GM21717 (cell line): ENCODE measurements around the gene CHST6.
"Not testable (repeated sequence)": the region's sequence is repeated elsewhere in the genome, so short reads cannot be mapped to it uniquely, and the experiment has no call there.

Source experiments
- ATAC-seq: cut with Tn5 transposase; IDR thresholded peaks from one replicate; pipeline ENCODE4 v1.9.1; 2021; ENCODE audit warnings: mild to moderate bottlenecking, moderate library complexity; ENCODE audit not compliant: unreplicated experiment

The CHST6 gene

DNA sequence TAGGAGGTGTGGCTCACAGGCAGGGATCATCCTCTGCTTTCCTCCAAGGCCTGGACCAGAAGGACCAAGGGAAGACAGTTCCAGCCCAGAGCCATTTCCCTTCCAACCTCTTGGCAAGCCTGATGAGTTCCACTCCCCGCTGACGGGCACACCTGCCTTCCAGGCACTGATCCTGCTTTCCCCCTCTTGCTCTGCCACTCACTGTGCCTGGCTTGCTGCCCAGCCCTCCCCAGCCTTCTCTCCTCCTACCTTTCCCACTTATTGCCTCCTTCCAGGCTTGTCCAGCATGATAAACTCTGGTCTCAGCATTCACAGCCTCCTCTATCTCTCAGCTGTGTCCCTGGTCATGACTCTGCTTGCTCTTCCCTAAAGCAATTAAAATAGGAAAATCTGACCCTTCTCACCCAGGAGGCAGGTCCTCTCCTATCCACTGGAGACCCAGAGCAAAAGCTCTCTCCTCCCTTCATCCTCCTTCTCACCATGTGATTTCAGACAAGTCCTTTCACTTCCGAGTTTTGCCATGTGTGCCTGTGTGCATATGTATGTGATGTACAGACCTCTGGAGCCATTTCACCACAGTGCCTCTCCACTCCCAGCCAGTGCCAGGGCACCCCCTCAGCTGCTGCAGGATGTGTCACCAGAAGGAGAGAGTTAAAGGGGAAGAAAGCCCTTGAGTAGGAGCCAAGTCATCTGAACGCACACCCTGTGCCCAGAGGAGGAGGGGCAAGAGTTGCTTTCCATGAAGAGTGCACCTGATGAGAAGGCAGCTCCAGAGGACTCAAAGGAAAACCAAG lies 17.4 kb downstream of the CHST6 start:
- ATAC-seq, result no peak

- no peak for ATAC-seq
These were observed 18.4 kb downstream of the CHST6 start for GRCh38 chr16:75476817-75477216.

DNA sequence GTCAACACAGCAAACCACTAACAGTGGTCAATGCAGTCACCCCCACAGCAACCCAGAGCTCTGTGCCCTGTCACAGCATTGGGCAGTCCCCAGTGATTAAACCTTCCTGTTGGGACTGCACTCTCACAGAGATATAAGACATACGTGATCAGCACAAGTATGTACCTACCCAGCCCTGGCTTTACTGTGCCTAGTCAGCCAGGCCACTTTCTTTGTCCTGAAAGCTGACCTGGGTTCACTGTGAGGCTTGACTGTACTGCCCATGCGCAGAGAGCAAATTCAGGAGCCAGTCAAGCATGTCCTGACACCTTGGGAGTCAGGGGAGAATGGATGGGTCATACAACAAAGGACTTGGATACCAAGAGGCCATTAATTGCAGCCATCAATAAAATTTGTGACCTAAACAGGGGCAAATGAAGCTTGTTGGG lies 19.8 kb downstream of the CHST6 start:
- no peak for ATAC-seq

DNA sequence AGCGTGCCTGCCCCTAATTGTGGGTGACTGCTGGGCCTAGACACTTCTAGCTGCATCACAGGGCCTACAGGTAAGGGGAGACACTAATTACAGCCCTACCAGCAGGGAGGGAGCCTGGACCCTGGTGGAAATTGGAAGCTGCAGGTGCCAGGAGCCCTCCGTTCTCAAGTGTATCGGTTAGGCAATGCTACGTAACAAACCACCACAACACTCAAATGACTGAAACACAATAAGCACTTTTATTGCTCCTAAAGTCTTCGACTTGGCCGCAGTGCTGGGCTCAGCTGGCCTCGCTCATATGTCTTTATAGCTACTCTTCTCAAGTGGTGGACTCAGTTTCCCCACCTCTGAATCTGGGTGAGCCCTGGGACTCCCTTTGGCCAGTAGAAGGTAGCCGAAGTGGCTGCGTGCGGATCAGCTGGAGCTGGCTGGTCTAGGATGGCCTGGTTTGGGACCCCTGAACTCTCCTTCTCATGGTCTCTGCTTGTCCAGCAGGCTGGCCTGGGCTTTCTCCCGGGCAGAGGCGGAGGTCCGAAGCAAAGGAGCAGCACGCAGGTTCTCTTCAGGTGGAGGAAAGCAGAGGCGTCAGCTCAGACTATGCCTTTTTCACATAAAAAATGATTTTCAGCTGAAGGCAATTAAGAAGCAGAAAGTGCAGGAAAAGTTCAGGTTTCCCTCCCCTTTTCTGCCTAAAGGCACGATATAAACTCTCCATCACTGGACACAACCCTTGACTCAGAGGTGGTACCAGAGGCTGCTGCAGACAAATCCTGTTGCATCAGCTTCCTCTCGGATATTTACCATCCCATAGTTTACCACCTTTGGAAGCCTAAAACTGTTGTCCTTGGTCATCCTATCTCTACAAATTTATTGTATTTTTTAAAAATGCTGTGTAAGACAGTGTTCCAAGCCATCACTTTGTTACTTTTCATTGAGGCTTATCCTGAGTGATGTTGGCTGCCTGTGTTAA lies 22.0 kb downstream of the CHST6 start:
- no peak for ATAC-seq

- ATAC-seq, result peak; percentile 76
These were observed 23.3 kb downstream of the CHST6 start for GRCh38 chr16:75471723-75472633.

DNA sequence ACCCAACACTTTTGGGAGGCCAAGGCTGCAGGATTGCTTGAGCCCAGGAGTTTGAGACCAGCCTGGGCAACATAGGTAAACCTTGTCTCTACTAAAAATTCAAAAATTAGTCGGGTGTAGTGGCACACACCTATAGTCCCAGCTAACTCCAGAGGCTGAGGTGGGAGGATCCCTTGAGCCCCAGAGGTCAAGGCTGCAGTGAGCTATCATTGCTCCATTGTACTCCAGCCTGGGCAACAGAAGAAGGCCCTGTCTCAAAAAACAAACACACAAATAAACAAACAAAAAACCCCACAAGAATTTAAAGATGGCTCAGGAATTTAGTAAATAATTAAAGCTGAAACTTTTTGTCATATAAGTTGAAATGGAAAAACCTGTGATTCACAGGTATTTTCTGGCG lies 28.5 kb downstream of the CHST6 start:
- ATAC-seq, result no peak

DNA sequence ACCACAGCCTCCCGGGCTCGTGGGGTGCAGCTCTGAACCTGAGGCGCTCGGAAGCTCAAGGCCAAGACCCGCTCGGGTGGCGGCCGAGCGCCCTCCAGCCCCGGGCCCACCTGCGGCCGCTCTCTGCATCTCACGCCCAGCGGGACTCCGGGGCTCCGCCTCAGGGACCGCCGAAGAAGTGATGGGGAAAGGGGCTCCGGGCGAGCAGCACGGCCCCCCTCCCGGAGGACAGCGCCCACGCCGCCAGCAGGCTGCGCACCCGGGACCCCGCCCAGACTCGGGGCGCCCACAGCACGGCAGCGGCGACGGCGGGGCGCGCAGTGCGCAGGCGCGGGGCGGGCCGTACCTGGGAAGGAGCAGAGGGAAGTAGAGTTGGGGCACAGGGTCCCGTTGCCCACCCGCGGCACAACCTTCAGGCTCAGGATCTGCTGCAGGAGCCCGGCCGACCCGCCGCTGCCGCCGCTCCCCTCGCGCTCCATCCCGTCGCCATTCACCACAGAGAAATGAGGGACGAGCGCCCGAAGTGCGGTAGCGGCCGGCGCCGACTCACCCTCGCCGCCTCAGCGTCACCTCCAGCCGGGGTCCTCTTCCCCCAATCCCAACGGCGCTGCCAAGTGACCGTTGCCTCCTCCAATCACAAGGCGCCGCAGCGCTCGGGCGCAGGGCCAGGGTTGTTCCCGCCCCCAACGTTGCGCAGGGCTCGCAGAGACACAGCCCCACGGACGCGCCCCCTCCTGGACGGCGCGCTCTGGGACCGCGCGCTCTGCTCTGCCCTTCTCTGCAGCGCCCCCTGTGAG lies 30.9 kb downstream of the CHST6 start, which contains the start of gene TMEM170A:
TSS of gene TMEM170A (minus strand) at position 568 of the 797 bp plus-strand sequence. CDS start at position 479, 89 bp downstream.
- ATAC-seq, result peak; percentile 89

DNA sequence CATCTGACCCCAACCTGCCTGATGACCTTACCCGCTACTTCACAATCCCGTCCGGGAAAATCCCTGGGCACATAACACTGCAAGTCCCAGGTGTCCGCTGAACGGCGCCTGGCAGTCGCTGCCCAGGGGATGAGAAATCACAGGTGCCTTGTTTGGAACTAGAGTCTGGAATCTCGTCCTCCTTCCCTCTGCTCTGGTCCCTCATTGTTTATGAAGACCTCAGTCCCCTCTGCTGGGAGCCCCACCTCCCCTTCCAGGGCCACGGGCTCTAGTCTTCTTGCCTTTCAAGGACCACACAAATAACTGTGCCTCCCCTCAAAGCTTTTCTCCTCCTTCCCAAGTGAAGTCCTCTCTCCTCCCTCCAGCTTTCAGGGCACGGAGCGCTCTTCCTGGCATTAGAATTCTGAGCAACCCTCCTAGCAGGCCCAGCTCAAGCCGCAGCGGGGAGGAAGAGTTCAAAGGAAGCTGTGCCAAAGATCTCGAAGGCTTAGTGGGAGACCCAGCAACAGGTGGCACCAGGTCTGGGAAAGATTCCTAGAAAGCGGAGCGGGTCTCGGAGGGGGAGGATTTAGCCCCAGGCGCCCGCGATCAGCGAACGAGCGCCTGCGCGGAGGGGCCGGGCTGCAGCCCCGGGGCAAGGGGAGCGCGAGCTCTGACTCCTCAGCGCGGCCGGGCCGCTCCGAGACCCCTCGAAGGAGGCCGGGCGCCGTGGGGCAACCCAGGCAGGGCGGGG lies 31.7 kb downstream of the CHST6 start:
- ATAC-seq, result peak; percentile 25

DNA sequence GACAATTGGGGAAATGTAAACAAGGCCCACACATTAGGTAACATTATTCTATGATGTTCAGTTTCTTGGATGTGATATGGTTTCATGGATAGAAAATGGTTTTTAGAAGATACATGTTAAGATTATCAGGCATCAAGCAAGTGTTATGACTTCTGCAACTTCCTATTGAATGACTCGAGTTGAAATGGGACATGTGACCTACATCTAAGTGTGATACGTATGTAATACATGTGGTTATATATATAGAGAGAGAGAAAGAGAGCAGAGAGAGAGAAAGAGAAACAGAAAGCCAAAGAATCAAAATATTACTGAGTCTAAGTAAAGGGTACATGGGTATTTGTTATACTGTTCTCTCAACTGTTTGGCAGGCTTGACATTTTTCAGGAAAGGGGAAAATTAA lies 32.4 kb downstream of the CHST6 start:
- ATAC-seq, result peak; percentile 33

DNA sequence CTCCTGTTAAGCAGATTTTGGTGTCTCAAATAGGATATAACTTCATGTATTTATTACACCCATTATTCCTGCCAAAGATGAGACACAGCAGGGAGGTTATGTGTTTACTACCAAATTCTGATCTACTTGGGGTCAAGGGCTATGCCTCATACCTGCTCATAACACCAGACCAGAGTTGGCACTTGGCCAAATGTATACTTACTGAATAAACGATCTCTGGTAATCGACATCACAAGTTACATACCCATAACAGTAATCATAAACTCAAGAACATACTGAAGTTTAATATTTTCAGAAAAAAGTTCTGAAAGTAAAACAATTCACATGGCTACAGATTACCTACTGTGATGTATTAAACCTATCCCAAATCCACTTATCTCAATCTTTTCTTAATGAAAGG lies 33.7 kb downstream of the CHST6 start:
- no peak for ATAC-seq

GRCh38 chr16:75460446-75460845 lies 34.8 kb downstream of the CHST6 start:
- no peak for ATAC-seq

DNA sequence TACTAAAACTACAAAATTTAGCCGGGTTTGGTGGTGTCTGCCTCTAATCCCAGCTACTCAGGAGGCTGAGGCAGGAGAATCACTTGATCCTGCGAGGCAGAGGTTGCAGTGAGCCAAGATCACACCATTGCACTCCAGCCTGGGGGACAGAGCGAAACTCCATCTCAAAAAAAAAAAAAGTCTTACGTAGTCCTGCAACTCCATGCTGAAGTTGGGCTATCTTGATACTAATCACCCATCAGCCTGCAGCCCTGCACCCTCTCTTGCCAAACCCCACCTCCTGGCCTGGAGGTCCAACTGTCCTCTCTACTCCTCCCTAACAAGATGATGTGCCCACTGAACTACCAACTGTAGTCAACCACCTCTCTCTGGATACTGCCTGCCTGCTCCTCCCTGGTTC lies 35.5 kb downstream of the CHST6 start:
- no peak for ATAC-seq

DNA sequence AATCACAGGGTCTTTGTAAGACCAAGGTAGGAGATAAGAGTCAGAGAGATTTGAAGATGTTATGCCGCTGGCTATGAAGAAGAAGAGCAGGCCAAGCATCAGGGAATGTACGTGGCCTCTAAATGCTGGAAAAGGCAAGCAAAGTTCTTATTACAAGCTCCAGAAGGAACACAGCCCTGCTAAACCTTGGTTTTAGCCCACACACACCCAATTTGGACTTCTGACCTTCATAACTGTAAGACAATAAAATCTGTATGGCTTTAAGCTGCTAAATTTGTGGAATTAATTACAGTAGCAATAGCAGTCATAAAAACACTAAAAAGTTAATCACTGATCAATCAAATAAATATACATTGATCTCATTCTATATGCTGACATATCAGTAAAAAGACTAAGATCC lies 36.8 kb downstream of the CHST6 start:
- ATAC-seq, result no peak

GRCh38 chr16:75458029-75458428 lies 37.2 kb downstream of the CHST6 start:
- no peak for ATAC-seq

DNA sequence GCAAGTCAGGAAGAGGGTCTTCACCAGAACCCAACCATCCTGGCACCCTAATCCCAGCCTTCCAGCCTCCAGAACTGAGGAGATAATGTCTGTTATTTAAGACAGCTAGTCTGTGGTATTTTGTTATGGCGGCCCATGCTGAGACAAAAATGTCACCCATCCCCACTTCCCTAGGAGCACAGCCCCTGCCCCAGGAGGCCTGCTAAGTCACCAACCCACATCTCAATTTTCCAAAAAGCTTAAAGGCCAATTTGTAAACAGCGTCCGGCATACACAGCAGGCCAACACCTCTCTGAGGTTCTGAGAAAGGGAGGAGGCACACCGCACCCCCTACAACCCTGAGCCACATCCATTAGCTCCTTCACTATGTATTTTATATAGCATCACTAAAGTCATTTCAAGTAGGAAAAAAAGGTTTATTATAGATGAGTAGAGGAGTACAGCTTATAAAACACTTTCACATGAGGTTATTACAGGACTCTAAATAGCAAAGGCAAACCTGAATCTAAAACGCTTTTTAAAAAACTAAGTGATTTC lies 37.7 kb downstream of the CHST6 start:
- ATAC-seq, result no peak

- ATAC-seq, result no peak
These were observed 38.3 kb downstream of the CHST6 start for GRCh38 chr16:75456971-75457370.

GRCh38 chr16:75456486-75456885 lies 38.8 kb downstream of the CHST6 start:
- ATAC-seq, result not testable (repeated sequence)

GRCh38 chr16:75455677-75456076 lies 39.6 kb downstream of the CHST6 start:
- no peak for ATAC-seq
